Measurements from ENCODE around the gene APOBEC4. TPM values are rescaled to one million over a fixed set of nuclear protein-coding genes. Genes with fewer than 3 reads are reported as not detected.

The APOBEC4 gene
- total RNA-seq, 1 experiment from 2014 or later, result not detected

DNA sequence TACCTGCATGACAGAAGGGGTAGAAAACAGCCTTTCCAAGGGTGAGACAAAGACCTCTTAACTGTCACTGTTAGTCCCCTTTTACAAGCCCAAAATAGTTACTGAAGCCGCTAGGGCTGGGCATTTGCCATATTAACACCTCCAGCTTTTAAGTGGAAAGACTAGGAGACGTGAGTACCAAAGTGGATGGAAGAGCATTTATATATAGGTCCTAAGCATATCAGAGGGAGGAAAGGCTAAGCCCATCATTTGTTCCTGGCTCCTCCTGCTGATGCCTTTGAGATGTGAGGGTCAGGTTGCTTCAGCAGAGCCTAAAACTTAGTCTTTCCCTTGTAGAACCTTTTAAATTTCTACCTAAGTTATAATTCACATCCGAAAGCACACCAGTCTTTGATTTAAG lies 25.7 kb upstream of the APOBEC4 start:
- CTCF ChIA-PET, result no interaction called here
- Histone ChIP-seq H3K4me1 (ENCODE audit: control insufficient read depth, insufficient read depth, low read length) (no peaks in the 10 kb centered on the region), H3K4me3 (ENCODE audit: low read depth in 2 of 2, low read length in 2 of 2) (no peak overlapping the region), H3K27me3 (ENCODE audit: control insufficient read depth, insufficient read depth, low read length) (no peaks in the 10 kb centered on the region; the same call in 1 of the 2 replicates), H3K27ac (ENCODE audit: low read length) (no peak overlapping the region), H3K36me3 (ENCODE audit: control insufficient read depth, insufficient read depth, low read length) (no peaks in the 10 kb centered on the region), H3K9me3 (ENCODE audit: control insufficient read depth, insufficient read depth, low read depth, low read length) (no peaks in the 10 kb centered on the region)
- DNase-seq (ENCODE audit: low read depth, low spot score) (no peak), ATAC-seq (no peak)
- no TSS peak for BruUV-seq (replicated peaks)
- TF ChIP-seq, protein P1, sequence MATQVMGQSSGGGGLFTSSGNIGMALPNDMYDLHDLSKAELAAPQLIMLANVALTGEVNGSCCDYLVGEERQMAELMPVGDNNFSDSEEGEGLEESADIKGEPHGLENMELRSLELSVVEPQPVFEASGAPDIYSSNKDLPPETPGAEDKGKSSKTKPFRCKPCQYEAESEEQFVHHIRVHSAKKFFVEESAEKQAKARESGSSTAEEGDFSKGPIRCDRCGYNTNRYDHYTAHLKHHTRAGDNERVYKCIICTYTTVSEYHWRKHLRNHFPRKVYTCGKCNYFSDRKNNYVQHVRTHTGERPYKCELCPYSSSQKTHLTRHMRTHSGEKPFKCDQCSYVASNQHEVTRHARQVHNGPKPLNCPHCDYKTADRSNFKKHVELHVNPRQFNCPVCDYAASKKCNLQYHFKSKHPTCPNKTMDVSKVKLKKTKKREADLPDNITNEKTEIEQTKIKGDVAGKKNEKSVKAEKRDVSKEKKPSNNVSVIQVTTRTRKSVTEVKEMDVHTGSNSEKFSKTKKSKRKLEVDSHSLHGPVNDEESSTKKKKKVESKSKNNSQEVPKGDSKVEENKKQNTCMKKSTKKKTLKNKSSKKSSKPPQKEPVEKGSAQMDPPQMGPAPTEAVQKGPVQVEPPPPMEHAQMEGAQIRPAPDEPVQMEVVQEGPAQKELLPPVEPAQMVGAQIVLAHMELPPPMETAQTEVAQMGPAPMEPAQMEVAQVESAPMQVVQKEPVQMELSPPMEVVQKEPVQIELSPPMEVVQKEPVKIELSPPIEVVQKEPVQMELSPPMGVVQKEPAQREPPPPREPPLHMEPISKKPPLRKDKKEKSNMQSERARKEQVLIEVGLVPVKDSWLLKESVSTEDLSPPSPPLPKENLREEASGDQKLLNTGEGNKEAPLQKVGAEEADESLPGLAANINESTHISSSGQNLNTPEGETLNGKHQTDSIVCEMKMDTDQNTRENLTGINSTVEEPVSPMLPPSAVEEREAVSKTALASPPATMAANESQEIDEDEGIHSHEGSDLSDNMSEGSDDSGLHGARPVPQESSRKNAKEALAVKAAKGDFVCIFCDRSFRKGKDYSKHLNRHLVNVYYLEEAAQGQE (IDR thresholded peaks at IDR 0.05; ENCODE audit: insufficient read depth in 1 of 2, low read depth in 2 of 2, low read length in 1 of 2), result no peak
- TF ChIP-seq CTCF (IDR thresholded peaks at IDR 0.05) (no peak), SIN3A (IDR thresholded peaks at IDR 0.05; ENCODE audit: borderline replicate concordance, insufficient read depth, low read depth, low read length) (no peak), TCF7L2 (IDR thresholded peaks at IDR 0.05; ENCODE audit: low read depth, low read length) (no peak), POLR2AphosphoS5 (IDR thresholded peaks at IDR 0.05; ENCODE audit: low read depth, low read length) (no peak)
- POLR2A ChIA-PET, result no interaction called here
- intact Hi-C loops (cut with micrococcal nuclease; ENCODE audit: unreplicated experiment) (no loop called here), in situ Hi-C loops (cut with HindIII; ENCODE audit: low pct_unique_long_range_greater_than_20kb, low sequenced_read_pairs) (no loop called here)

- no TSS peak for BruUV-seq (replicated peaks)
- H3K36me3 ChIP-seq (ENCODE audit: control insufficient read depth, insufficient read depth, low read length), result no peaks in the 10 kb centered on the region
- TF ChIP-seq POLR2AphosphoS5 (IDR thresholded peaks at IDR 0.05; ENCODE audit: low read depth, low read length), result no peak
- TF ChIP-seq SIN3A (IDR thresholded peaks at IDR 0.05; ENCODE audit: borderline replicate concordance, insufficient read depth, low read depth, low read length), result no peak
- TF ChIP-seq, protein P1 (IDR thresholded peaks at IDR 0.05; ENCODE audit: insufficient read depth in 1 of 2, low read depth in 2 of 2, low read length in 1 of 2), result no peak
- TF ChIP-seq TCF7L2 (IDR thresholded peaks at IDR 0.05; ENCODE audit: low read depth, low read length), result no peak
- no peak for TF ChIP-seq CTCF (IDR thresholded peaks at IDR 0.05)
- no peaks in the 10 kb centered on the region for H3K9me3 ChIP-seq (ENCODE audit: control insufficient read depth, insufficient read depth, low read depth, low read length)
- no peak overlapping the region for H3K27ac ChIP-seq (ENCODE audit: low read length)
- no peak for DNase-seq (ENCODE audit: low read depth, low spot score)
- no peak for ATAC-seq
- ChIA-PET POLR2A (no interaction called here), CTCF (no interaction called here)
- no peaks in the 10 kb centered on the region; the same call in 1 of the 2 replicates for H3K27me3 ChIP-seq (ENCODE audit: control insufficient read depth, insufficient read depth, low read length)
- in situ Hi-C loops (cut with HindIII; ENCODE audit: low pct_unique_long_range_greater_than_20kb, low sequenced_read_pairs), result no loop called here
- intact Hi-C loops (cut with micrococcal nuclease; ENCODE audit: unreplicated experiment), result no loop called here
- H3K4me3 ChIP-seq (ENCODE audit: low read depth in 2 of 2, low read length in 2 of 2), result no peak overlapping the region
- H3K4me1 ChIP-seq (ENCODE audit: control insufficient read depth, insufficient read depth, low read length), result no peaks in the 10 kb centered on the region
Observed at GRCh38 chr1:183676586-183677189, 23.6 kb upstream of the APOBEC4 start.

Measured in Panc1 (cell line).